Adrenal gland (tissue), 12 donors: ENCODE results near the gene DPYD. TPM values are rescaled to one million over a fixed set of nuclear protein-coding genes. Genes with fewer than 3 reads are reported as not detected.

Experiments used
- DNase-seq, 7 donors: peaks; one replicate each; pipeline ENCODE4 v3.0.0-alpha.2; 2019 to 2020
- H3K27ac ChIP-seq, 5 donors: fragments of 200-600 bp; sonication (generic) in 4 of 5; 1 replicate in 3 of 5; 2 replicates in 2 of 5; pipeline versions ENCODE4 v1.5.1 to v1.8.0; 2016 to 2020; ENCODE audit warnings: mild to moderate bottlenecking in 1 of 5
- H3K27me3 ChIP-seq: fragments of 200-600 bp; 2 replicates; pipeline ENCODE4 v1.8.0; 2021
- H3K36me3 ChIP-seq, 2 donors: fragments of 200-600 bp; replicated peaks in 1 of 2; 1 replicate in 1 of 2; 2 replicates in 1 of 2; pipeline versions ENCODE4 v1.5.1 to v1.8.0; 2018 to 2022
- H3K4me1 ChIP-seq, 2 donors: fragments of 200-600 bp; replicated peaks in 1 of 2; 1 replicate in 1 of 2; 2 replicates in 1 of 2; pipeline versions ENCODE4 v1.5.1 to v1.8.0; 2018 to 2021
- H3K4me3 ChIP-seq, 4 donors: fragments of 200-600 bp; sonication (generic) in 3 of 4; one replicate each; pipeline ENCODE4 v1.5.1; 2016 to 2018
- H3K9me3 ChIP-seq, 3 donors: fragments of 200-600 bp; sonication (generic) in 1 of 3; replicated peaks in 1 of 3; 1 replicate in 2 of 3; 2 replicates in 1 of 3; pipeline versions ENCODE4 v1.5.1 to v1.8.0; 2016 to 2021
- CTCF ChIP-seq, 6 experiments: fragments of 450-650 bp in 4 of 6; fragments of 200-600 bp in 2 of 6; sonication (generic) in 1 of 6; IDR thresholded peaks; 1 replicate in 5 of 6; 2 replicates in 1 of 6; pipeline versions ENCODE4 v1.5.1 to v1.8.0; 2016 to 2021; ENCODE audit warnings: antibody characterized with exemption in 6 of 6, mild to moderate bottlenecking in 2 of 6, moderate library complexity in 1 of 6
- POLR2A ChIP-seq, 2 donors: fragments of 450-650 bp; IDR thresholded peaks; one replicate each; pipeline ENCODE4 v1.6.1; 2017; ENCODE audit warnings: antibody characterized with exemption in 2 of 2, mild to moderate bottlenecking in 2 of 2, moderate library complexity in 1 of 2
- WGBS, 4 donors: extraction: QIAGEN DNeasy Blood & Tissue Kit in 2 of 4; methylation state at CpG; one replicate each; pipeline versions ENCODE4 v1.1.5 to v1.1.7; 2013 to 2017; 5-methylcytosine and 5-hydroxymethylcytosine counted together
- intact Hi-C, 2 donors: fragments of 100-400 bp; cut with DNase I; formaldehyde crosslinking; loops; one replicate each; pipeline versions ENCODE4 v1.14.1 to v1.15.0; 2022 to 2023
- polyA plus RNA-seq, 3 donors: library from polyadenylated mRNA; stranded (reverse); fragments of 200-250 nt in 2 of 3; fragments of 350-450 nt in 1 of 3; fragmentation: Illumina TruSeq in 1 of 3; extraction: RNeasy Lipid Tissue Mini Kit (QIAGEN cat#74804) in 1 of 3; gene quantifications; one replicate each; pipeline ENCODE4 v1.2.3, GENCODE V29; 2013 to 2014
- total RNA-seq, 9 donors: library from RNA; depleted of rRNA in 4 of 9; stranded (reverse); fragments of >200 nt in 4 of 9; fragments of 120-200 nt in 1 of 9; fragmentation: NEBNext Ultra II Directional in 1 of 9; extraction: Animal tissue kit (Norgen Biotek cat#: 25700) in 1 of 9; gene quantifications; one replicate each; pipeline versions ENCODE4 v1.1.0 to v1.2.4, GENCODE V29; 2013 to 2023
- donor health status: healthy with polysubstance abuse.
- donor health status: Bipolar disorder and iron deficiency.
- donor health status: DM: yes; HTN: yes; CAD: no.
- donor health status: DM: no; HTN: no; CAD: no.
- donor health status: DM: no; HTN: no; CAD: no.
- donor health status: DM: yes; HTN: yes; CAD: no.

The DPYD gene
- total and polyA plus RNA-seq, 12 donors: 6.6 to 73.1 (median 30.2) TPM

DNA sequence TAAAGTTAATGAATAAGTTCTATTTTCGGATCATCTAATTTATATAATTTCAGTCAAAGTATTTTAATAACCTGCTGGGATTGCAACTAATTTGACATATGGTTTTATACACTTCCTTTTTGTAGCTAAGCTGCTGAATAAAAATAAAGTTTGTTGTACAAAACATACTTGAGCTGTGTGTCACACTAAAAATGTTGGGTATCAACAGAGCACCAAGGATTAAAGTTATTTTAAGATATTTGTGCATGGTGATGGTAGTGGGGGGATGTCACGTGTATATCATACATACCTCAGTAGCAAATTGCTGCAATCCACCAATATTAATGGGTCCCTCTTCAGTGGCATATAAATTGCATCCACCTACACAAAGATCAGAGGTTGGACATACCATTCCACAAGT is 199.6 kb downstream of the DPYD start:
- Histone ChIP-seq H3K9me3 (no peaks in the 10 kb centered on the region), H3K36me3 (no peaks in the 10 kb centered on the region), H3K4me1 (no peaks in the 10 kb centered on the region), H3K27ac (no peak overlapping the region), H3K4me3 (no peak overlapping the region), H3K27me3 (no peaks in the 10 kb centered on the region)
- TF ChIP-seq POLR2A (IDR thresholded peaks at IDR 0.05): no peak
- TF ChIP-seq CTCF (IDR thresholded peaks at IDR 0.05): no peak
- WGBS, 4 donors: 90 to 95% (median 92%) methylated on average over 2 of the region's 2 CpGs
- intact Hi-C loops: no loop called here
- no peak for DNase-seq

GRCh38 chr1:97712980-97713379 is 207.9 kb downstream of the DPYD start:
- intact Hi-C loops: no loop called here
- WGBS, 4 donors: 93 to 95% (median 94%) methylated on average over 5 of the region's 5 CpGs

GRCh38 chr1:97711858-97712257 is 209.0 kb downstream of the DPYD start:
- DNase-seq: no peak
- Histone ChIP-seq H3K27me3 (no peaks in the 10 kb centered on the region), H3K27ac (no peak overlapping the region), H3K36me3 (no peaks in the 10 kb centered on the region), H3K9me3 (no peaks in the 10 kb centered on the region), H3K4me1 (no peaks in the 10 kb centered on the region), H3K4me3 (no peak overlapping the region)
- 94 to 98% (median 96%) methylated on average over 1 of the region's 1 CpG for WGBS, 4 donors
- no peak for TF ChIP-seq POLR2A (IDR thresholded peaks at IDR 0.05)
- no peak for TF ChIP-seq CTCF (IDR thresholded peaks at IDR 0.05)
- intact Hi-C loops: no loop called here

More at GRCh38 chr1:97712980-97713379, 207.9 kb downstream of the DPYD start:
- Histone ChIP-seq H3K27me3 (no peaks in the 10 kb centered on the region), H3K4me1 (no peaks in the 10 kb centered on the region), H3K27ac (no peak overlapping the region), H3K36me3 (no peaks in the 10 kb centered on the region), H3K4me3 (no peak overlapping the region), H3K9me3 (no peaks in the 10 kb centered on the region)
- TF ChIP-seq CTCF (IDR thresholded peaks at IDR 0.05): no peak
- no peak for TF ChIP-seq POLR2A (IDR thresholded peaks at IDR 0.05)
- no peak for DNase-seq

- H3K36me3 ChIP-seq: no peaks in the 10 kb centered on the region
- no peaks in the 10 kb centered on the region for H3K9me3 ChIP-seq
- H3K27me3 ChIP-seq: no peaks in the 10 kb centered on the region
- intact Hi-C loops: no loop called here
- DNase-seq: no peak
- H3K4me3 ChIP-seq: no peak overlapping the region
- 96 to 100% (median 100%) methylated on average over 1 of the region's 1 CpG for WGBS, 4 donors
- no peaks in the 10 kb centered on the region for H3K4me1 ChIP-seq
- no peak for TF ChIP-seq CTCF (IDR thresholded peaks at IDR 0.05)
- TF ChIP-seq POLR2A (IDR thresholded peaks at IDR 0.05): no peak
- no peak overlapping the region for H3K27ac ChIP-seq
Measured at GRCh38 chr1:97693601-97694000, 227.2 kb downstream of the DPYD start.
